GM19240 (cell line): ENCODE measurements around the gene CDX1.

Source experiments
- DNase-seq: peaks from one replicate; pipeline ENCODE4 v3.0.0; 2011; ENCODE audit warnings: low spot score; ENCODE audit not compliant: insufficient read length

Gene CDX1

GRCh38 chr5:150162142-150162513 is 4.5 kb upstream of the CDX1 start:
- no peak for DNase-seq

- DNase-seq = no peak
These were observed 3.5 kb upstream of the CDX1 start for GRCh38 chr5:150163035-150163434.

- DNase-seq = no peak
These were observed 3.0 kb upstream of the CDX1 start for GRCh38 chr5:150163547-150164059.

GRCh38 chr5:150164211-150164980 is 2.2 kb upstream of the CDX1 start:
- DNase-seq = no peak

- no peak for DNase-seq
These were observed 435 bp upstream of the CDX1 start for GRCh38 chr5:150166037-150166649.

GRCh38 chr5:150167512-150167850 is 903 bp downstream of the CDX1 start:
- DNase-seq = no peak

- DNase-seq = no peak
These were observed 1.3 kb downstream of the CDX1 start for GRCh38 chr5:150167908-150168307.

- DNase-seq = no peak
These were observed 2.3 kb downstream of the CDX1 start for GRCh38 chr5:150168864-150169263.

- no peak for DNase-seq
These were observed 5.6 kb downstream of the CDX1 start for GRCh38 chr5:150172145-150172544.

- DNase-seq = no peak
These were observed 6.0 kb downstream of the CDX1 start for GRCh38 chr5:150172556-150172955.

GRCh38 chr5:150173161-150173560 is 6.6 kb downstream of the CDX1 start:
- no peak for DNase-seq

- no peak for DNase-seq
These were observed 7.7 kb downstream of the CDX1 start for GRCh38 chr5:150174285-150174684.

- no peak for DNase-seq
These were observed 8.5 kb downstream of the CDX1 start for GRCh38 chr5:150175076-150175475.

- DNase-seq = no peak
These were observed 9.0 kb downstream of the CDX1 start for GRCh38 chr5:150175536-150175935.

- no peak for DNase-seq
These were observed 10.3 kb downstream of the CDX1 start for GRCh38 chr5:150176745-150177477.

- no peak for DNase-seq
These were observed 11.1 kb downstream of the CDX1 start for GRCh38 chr5:150177721-150178120.

GRCh38 chr5:150178262-150178661 is 11.7 kb downstream of the CDX1 start:
- no peak for DNase-seq

- no peak for DNase-seq
These were observed 12.5 kb downstream of the CDX1 start for GRCh38 chr5:150179019-150179620.

GRCh38 chr5:150180241-150181026 is 13.9 kb downstream of the CDX1 start:
- no peak for DNase-seq

- DNase-seq = no peak
These were observed 14.4 kb downstream of the CDX1 start for GRCh38 chr5:150181027-150181426.
